GM10266 (cell line): Measurements from ENCODE around the gene SMC2.

Experiments used
- DNase-seq: peaks from one replicate; pipeline ENCODE4 v3.0.0; 2012; ENCODE audit errors: extremely low spot score
- CTCF ChIP-seq: IDR thresholded peaks from 2 replicates; pipeline ENCODE4 v1.5.1; 2012; ENCODE audit warnings: mild to moderate bottlenecking, low read depth; ENCODE audit not compliant: control insufficient read depth, insufficient read depth; ENCODE audit errors: missing control alignments

The SMC2 gene

GRCh38 chr9:104075801-104076753 is 18.0 kb upstream of the SMC2 start:
- no peak for TF ChIP-seq CTCF
- DNase-seq = no peak

DNA sequence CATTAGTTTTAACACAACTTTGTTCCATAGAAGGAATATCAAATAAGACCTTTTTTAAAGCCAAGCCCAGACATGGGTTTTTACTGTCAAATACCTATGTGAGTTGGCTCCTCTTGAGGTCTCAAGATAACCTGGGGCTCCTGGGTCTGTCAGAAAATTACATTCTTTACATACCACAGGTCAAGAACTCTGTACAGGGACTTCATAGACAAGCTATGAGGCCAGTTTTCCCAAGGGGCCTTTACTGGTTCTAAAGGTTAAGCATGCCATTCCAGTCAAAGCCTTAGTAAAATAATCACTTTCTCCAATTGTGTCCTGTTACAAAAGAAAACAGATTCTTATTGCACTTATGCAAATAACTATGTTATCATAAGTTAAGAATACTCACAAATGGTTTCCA is 15.5 kb upstream of the SMC2 start:
- TF ChIP-seq CTCF = no peak
- no peak for DNase-seq

DNA sequence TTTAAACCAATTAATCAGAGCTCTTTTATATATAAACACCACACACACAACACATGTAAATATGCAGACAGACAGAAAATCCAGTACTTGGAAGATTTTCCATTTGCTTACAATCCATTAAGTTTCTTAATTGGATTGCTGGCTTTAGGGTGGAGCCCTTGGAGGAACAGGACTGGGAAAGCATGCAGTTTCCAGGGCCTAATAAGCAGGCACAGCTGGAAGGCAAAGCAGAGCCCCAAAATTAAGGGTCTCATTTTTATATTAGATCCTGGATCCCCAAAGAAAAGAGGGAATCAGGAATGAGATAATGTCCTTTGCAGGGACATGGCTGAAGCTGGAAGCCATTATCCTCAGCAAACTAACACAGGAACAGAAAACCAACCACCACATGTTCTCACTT is 13.1 kb upstream of the SMC2 start:
- DNase-seq = no peak
- no peak for TF ChIP-seq CTCF

DNA sequence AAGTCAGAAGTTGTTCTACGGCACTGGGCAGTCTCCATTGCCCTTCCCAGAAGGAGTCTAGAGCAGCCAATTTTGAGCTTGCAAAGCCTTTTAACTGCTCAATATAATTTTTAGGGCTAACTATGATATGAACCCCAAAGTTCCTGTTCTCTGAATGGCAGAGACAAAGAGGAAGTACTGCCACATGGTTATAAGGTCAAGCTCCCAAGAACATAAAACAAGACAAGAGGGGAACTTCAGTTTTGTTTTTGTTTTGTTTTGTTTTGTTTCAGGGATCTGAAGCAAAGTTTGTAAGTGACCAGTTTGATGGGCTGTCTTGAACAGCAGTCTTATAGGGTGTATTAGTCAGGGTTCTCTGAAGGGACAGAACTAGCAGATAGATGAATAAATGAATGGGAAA is 11.9 kb upstream of the SMC2 start:
- no peak for DNase-seq
- TF ChIP-seq CTCF = no peak

GRCh38 chr9:104085525-104085924 is 8.6 kb upstream of the SMC2 start:
- no peak for TF ChIP-seq CTCF
- no peak for DNase-seq

DNA sequence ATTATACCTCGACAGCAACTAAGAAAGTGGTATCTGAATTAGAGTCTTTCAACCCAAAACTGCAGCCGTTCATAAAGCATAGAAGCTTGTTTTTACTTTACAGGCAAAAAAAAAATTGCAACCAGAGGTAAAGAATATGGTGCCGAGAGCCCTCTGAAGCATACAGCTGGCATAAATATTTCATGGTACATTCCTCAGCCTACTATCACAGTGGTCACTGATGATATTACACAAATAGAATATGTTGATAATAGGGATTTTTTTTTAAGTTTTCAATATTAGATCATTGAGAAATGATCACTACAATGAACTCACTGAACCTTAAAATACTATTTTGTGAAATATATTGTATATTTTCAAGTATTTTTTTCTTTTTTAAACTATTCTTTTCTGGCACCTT is 6.2 kb upstream of the SMC2 start:
- no peak for DNase-seq
- TF ChIP-seq CTCF = no peak

- no peak for TF ChIP-seq CTCF
- DNase-seq = no peak
These were observed 5.7 kb upstream of the SMC2 start for GRCh38 chr9:104088416-104088815.
